H9 (cell line): ENCODE measurements around the gene SNX25. TPM values are rescaled to one million over a fixed set of nuclear protein-coding genes. Genes with fewer than 3 reads are reported as not detected.

Experiments
- DNase-seq: peaks from one replicate; pipeline ENCODE4 v3.0.0-alpha.2; 2017
- H2AFZ ChIP-seq: one replicate; pipeline ENCODE4 v1.6.1; 2013; ENCODE audit warnings: mild to moderate bottlenecking, low read length, control low read depth, moderate library complexity
- H2AK5ac ChIP-seq: 2 replicates; pipeline ENCODE4 v1.6.1; 2013; ENCODE audit warnings: low read length, control low read depth, mixed read lengths; ENCODE audit not compliant: insufficient read length
- H2BK120ac ChIP-seq: one replicate; pipeline ENCODE4 v1.6.1; 2013; ENCODE audit warnings: low read depth, mild to moderate bottlenecking, low read length, control low read depth, inconsistent platforms; ENCODE audit not compliant: poor library complexity, severe bottlenecking
- H2BK12ac ChIP-seq: 2 replicates; pipeline ENCODE4 v1.6.1; 2013; ENCODE audit warnings: low read length, control low read depth, mixed read lengths, low read depth; ENCODE audit not compliant: insufficient read length
- H2BK15ac ChIP-seq: 2 replicates; pipeline ENCODE4 v1.6.1; 2013; ENCODE audit warnings: low read depth, low read length, control low read depth
- H2BK20ac ChIP-seq: one replicate; pipeline ENCODE4 v1.6.1; 2013; ENCODE audit warnings: low read depth, mild to moderate bottlenecking, low read length, control low read depth, inconsistent platforms; ENCODE audit not compliant: poor library complexity, severe bottlenecking
- H2BK5ac ChIP-seq: 2 replicates; pipeline ENCODE4 v1.6.1; 2013; ENCODE audit warnings: low read length, control low read depth, mixed read lengths; ENCODE audit not compliant: insufficient read length
- H3K14ac ChIP-seq: 2 replicates; pipeline ENCODE4 v1.6.1; 2013; ENCODE audit warnings: low read length, control low read depth; ENCODE audit not compliant: insufficient read depth
- H3K18ac ChIP-seq: 2 replicates; pipeline ENCODE4 v1.6.1; 2013; ENCODE audit warnings: low read depth, mild to moderate bottlenecking, mixed read lengths, low read length, control low read depth; ENCODE audit not compliant: insufficient read length
- H3K23ac ChIP-seq: 2 replicates; pipeline ENCODE4 v1.6.1; 2013; ENCODE audit warnings: low read length, control low read depth, mixed read lengths, low read depth; ENCODE audit not compliant: insufficient read length
- H3K23me2 ChIP-seq: 2 replicates; pipeline ENCODE4 v1.6.1; 2013; ENCODE audit warnings: low read depth, mild to moderate bottlenecking, mixed read lengths, low read length, control low read depth; ENCODE audit not compliant: insufficient read length, poor library complexity, severe bottlenecking
- H3K27ac ChIP-seq: 2 replicates; pipeline ENCODE4 v1.5.1; 2013; ENCODE audit warnings: low read length, control low read depth, mixed read lengths, low read depth; ENCODE audit not compliant: insufficient read length
- H3K27me3 ChIP-seq: 2 replicates; pipeline ENCODE4 v1.6.1; 2013; ENCODE audit warnings: low read length, control low read depth, inconsistent platforms; ENCODE audit not compliant: insufficient read depth
- H3K4ac ChIP-seq: 2 replicates; pipeline ENCODE4 v1.6.1; 2013; ENCODE audit warnings: low read depth, mild to moderate bottlenecking, control low read depth, inconsistent platforms, low read length, moderate library complexity
- H3K4me1 ChIP-seq: 2 replicates; pipeline ENCODE4 v1.6.1; 2013; ENCODE audit warnings: low read length, control low read depth, inconsistent platforms; ENCODE audit not compliant: insufficient read depth
- H3K4me2 ChIP-seq: 2 replicates; pipeline ENCODE4 v1.6.1; 2013; ENCODE audit warnings: low read length, control low read depth, mixed read lengths; ENCODE audit not compliant: insufficient read length, insufficient read depth
- H3K56ac ChIP-seq: 2 replicates; pipeline ENCODE4 v1.6.1; 2013; ENCODE audit warnings: low read depth, mild to moderate bottlenecking, mixed read lengths, low read length, control low read depth; ENCODE audit not compliant: insufficient read length
- H3K79me1 ChIP-seq: 2 replicates; pipeline ENCODE4 v1.6.1; 2013; ENCODE audit warnings: low read depth, mild to moderate bottlenecking, moderate library complexity, low read length, control low read depth, inconsistent platforms; ENCODE audit not compliant: insufficient read depth, poor library complexity, severe bottlenecking
- H3K79me2 ChIP-seq: 2 replicates; pipeline ENCODE4 v1.6.1; 2013; ENCODE audit warnings: low read length, control low read depth, inconsistent platforms; ENCODE audit not compliant: insufficient read depth
- H3K9ac ChIP-seq: 2 replicates; pipeline ENCODE4 v1.6.1; 2013; ENCODE audit warnings: low read length, control low read depth, mixed read lengths; ENCODE audit not compliant: insufficient read length; ENCODE audit errors: extremely low read depth
- H3K9me3 ChIP-seq: one replicate; pipeline ENCODE4 v1.6.1; 2013; ENCODE audit warnings: low read depth, low read length, inconsistent platforms; ENCODE audit not compliant: control insufficient read depth
- H3T11ph ChIP-seq: one replicate; pipeline ENCODE4 v1.6.1; 2013; ENCODE audit warnings: mild to moderate bottlenecking, low read length, control low read depth, inconsistent platforms
- H4K20me1 ChIP-seq: one replicate; pipeline ENCODE4 v1.6.1; 2013; ENCODE audit not compliant: control insufficient read depth, insufficient read length, insufficient read depth
- H4K5ac ChIP-seq: 2 replicates; pipeline ENCODE4 v1.6.1; 2013; ENCODE audit warnings: low read depth, mild to moderate bottlenecking, mixed read lengths, low read length, control low read depth; ENCODE audit not compliant: insufficient read length
- H4K8ac ChIP-seq: replicated peaks from 2 replicates; pipeline ENCODE4 v1.6.1; 2013; ENCODE audit warnings: low read length, control low read depth, mixed read lengths, low read depth; ENCODE audit not compliant: insufficient read length
- H4K91ac ChIP-seq: 2 replicates; pipeline ENCODE4 v1.6.1; 2013; ENCODE audit warnings: low read depth, mild to moderate bottlenecking, moderate library complexity, mixed read lengths, low read length, control low read depth; ENCODE audit not compliant: insufficient read length
- H3K27ac Mint-ChIP-seq, 3 experiments: 2 replicates in 2 of 3; 3 replicates in 1 of 3; pipeline ENCODE4 v1.8.0; 2020 to 2021; ENCODE audit warnings: mixed read lengths in 3 of 3, mild to moderate bottlenecking in 1 of 3, moderate library complexity in 1 of 3
- H3K27me3 Mint-ChIP-seq: 2 replicates; pipeline ENCODE4 v1.8.0; 2021; ENCODE audit warnings: low read depth, mild to moderate bottlenecking, moderate library complexity, mixed read lengths
- H3K36me3 Mint-ChIP-seq, 3 experiments: 2 replicates in 2 of 3; 3 replicates in 1 of 3; pipeline ENCODE4 v1.8.0; 2020 to 2021; ENCODE audit warnings: low read depth in 3 of 3, mixed read lengths in 3 of 3; ENCODE audit not compliant: insufficient read depth in 1 of 3
- H3K4me1 Mint-ChIP-seq, 2 experiments: 2 replicates each; pipeline ENCODE4 v1.8.0; 2020; ENCODE audit warnings: mixed read lengths in 2 of 2
- H3K4me3 Mint-ChIP-seq, 2 experiments: 2 replicates in 1 of 2; 3 replicates in 1 of 2; pipeline ENCODE4 v1.8.0; 2020 to 2021; ENCODE audit warnings: mild to moderate bottlenecking in 2 of 2, mixed read lengths in 2 of 2, moderate library complexity in 1 of 2
- H3K9me3 Mint-ChIP-seq, 2 experiments: 2 replicates in 1 of 2; 3 replicates in 1 of 2; pipeline ENCODE4 v1.8.0; 2020; ENCODE audit warnings: mild to moderate bottlenecking in 2 of 2, mixed read lengths in 2 of 2, moderate library complexity in 1 of 2
- WGBS: extraction: QIAGEN DNeasy Blood & Tissue Kit; methylation state at CpG from one replicate; pipeline ENCODE4 v1.1.7; 2013; ENCODE audit warnings: missing lambda C conversion rate, low lambda C conversion rate, mixed read lengths; ENCODE audit not compliant: insufficient read length; ENCODE audit errors: extremely low coverage; 5-methylcytosine and 5-hydroxymethylcytosine counted together
- total RNA-seq: library from RNA; stranded (reverse); gene quantifications from 2 replicates; pipeline ENCODE4 v1.2.1, GENCODE V29; 2021
- TF ChIP-seq, protein P1 (sequence below): fragments of 200-600 bp; sonication (generic); conservative IDR thresholded peaks from 3 replicates; pipeline ENCODE4 v1.8.0; 2021; ENCODE audit warnings: antibody characterized with exemption, mild to moderate bottlenecking

Gene SNX25
- total RNA-seq, 1 experiment from 2014 or later, result 28.2 TPM

GRCh38 chr4:185179488-185179887 is 29.9 kb upstream of the SNX25 start:
- Histone ChIP-seq H3K4ac (no peak overlapping the region), H3T11ph (no peak overlapping the region), H4K91ac (no peak overlapping the region), H3K23me2 (no peaks in the 10 kb centered on the region), H3K23ac (no peak overlapping the region), H3K9me3 (no peaks in the 10 kb centered on the region), H2BK15ac (no peak overlapping the region), H3K79me2 (peaks cover 2% of the 10 kb centered on the region; the same call in 1 of the 2 replicates), H3K4me2 (no peak overlapping the region), H3K18ac (no peak overlapping the region), H4K5ac (no peak overlapping the region), H3K79me1 (no peaks in the 10 kb centered on the region), H4K20me1 (no peaks in the 10 kb centered on the region), H2BK12ac (no peak overlapping the region), H2BK20ac (no peak overlapping the region), H4K8ac (no peak overlapping the region), H3K4me1 (peaks cover 8% of the 10 kb centered on the region), H3K27me3 (no peaks in the 10 kb centered on the region), H3K27ac (no peak overlapping the region), H2BK5ac (no peak overlapping the region), H3K14ac (no peak overlapping the region), H3K56ac (no peak overlapping the region), H2AK5ac (no peak overlapping the region), H3K9ac (no peak overlapping the region), H2BK120ac (no peak overlapping the region), H2AFZ (no peak overlapping the region)
- no CpG with 5 or more reads among the region's 3 CpGs for WGBS
- Mint-ChIP-seq H3K27me3 (no peaks in the 10 kb centered on the region), H3K4me1 (peaks cover 20 to 24% of the 10 kb centered on the region in 2 experiments), H3K9me3 (no peaks in the 10 kb centered on the region), H3K36me3 (peaks cover 0 to 10% (median 10%) of the 10 kb centered on the region in 3 experiments; a peak in 5 of 7 replicates), H3K4me3 (no peak overlapping the region), H3K27ac (no peak overlapping the region)
- DNase-seq, result no peak
- TF ChIP-seq, protein P1, sequence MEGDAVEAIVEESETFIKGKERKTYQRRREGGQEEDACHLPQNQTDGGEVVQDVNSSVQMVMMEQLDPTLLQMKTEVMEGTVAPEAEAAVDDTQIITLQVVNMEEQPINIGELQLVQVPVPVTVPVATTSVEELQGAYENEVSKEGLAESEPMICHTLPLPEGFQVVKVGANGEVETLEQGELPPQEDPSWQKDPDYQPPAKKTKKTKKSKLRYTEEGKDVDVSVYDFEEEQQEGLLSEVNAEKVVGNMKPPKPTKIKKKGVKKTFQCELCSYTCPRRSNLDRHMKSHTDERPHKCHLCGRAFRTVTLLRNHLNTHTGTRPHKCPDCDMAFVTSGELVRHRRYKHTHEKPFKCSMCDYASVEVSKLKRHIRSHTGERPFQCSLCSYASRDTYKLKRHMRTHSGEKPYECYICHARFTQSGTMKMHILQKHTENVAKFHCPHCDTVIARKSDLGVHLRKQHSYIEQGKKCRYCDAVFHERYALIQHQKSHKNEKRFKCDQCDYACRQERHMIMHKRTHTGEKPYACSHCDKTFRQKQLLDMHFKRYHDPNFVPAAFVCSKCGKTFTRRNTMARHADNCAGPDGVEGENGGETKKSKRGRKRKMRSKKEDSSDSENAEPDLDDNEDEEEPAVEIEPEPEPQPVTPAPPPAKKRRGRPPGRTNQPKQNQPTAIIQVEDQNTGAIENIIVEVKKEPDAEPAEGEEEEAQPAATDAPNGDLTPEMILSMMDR, result no peak
